GM18499 (cell line): ENCODE results near the gene CEACAM19.
"Not testable (repeated sequence)": the region's sequence is repeated elsewhere in the genome, so short reads cannot be mapped to it uniquely, and the experiment has no call there.

Experiments
- ATAC-seq: cut with Tn5 transposase; IDR thresholded peaks from one replicate; pipeline ENCODE4 v1.9.1; 2021; ENCODE audit warnings: moderate number of reproducible peaks; ENCODE audit not compliant: insufficient read depth, unreplicated experiment

Gene CEACAM19

DNA sequence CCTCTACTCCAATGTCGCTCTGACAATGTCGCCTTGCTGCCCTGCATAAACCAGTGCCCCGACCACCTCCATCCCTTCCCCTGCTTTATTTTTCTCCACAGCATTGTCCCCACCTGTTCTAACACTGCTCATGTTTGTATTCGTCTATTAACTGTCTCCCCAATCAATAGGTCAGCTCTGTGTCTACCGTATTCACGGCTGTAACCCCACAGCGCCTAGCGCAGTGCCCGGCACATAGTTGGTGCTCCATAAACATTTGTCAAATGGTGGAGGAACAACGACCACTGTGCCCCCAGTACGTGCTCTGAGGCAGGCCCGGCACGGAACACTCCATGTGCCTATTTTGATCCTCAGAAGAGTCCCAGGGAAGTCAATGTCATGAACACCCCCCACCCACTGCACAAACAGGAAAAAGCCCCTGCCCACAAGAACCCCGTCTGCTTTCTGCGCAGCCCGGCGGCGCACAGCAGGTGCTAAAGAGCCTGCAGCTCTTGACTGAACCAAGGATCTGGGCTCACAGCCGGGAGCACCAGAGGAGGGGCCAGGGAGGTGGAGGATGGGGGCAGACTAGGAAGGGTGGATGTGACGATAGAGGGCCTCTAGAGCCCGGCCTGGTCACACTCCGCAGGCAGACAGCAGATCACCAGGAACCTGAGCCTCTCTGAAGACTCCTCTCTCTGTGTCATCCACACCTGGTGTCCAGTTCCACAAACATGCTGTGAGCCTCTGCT, 25.8 kb downstream of the CEACAM19 start:
- ATAC-seq: no peak

DNA sequence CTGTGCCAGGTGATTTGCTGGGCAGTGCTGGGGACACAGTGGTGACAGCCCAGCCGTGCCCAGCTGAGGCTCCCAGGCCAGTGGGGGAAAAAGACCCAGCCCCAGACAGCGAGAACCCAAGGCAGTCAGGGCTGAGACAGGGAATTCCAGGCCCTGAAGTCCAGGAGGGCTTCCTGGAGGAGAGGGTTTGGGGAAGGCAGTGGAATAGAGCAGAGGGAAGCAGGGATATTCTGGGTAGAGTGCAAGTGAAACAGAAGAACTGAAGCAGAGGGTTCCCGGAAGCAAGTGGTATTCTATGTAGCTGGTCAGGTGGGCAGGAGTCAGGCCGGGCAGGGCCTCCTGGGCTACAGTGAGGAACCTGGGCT, 26.4 kb downstream of the CEACAM19 start:
- no peak for ATAC-seq

GRCh38 chr19:44698492-44699201, 27.4 kb downstream of the CEACAM19 start, which contains the start of gene CEACAM16:
CEACAM16 (plus strand) TSS chr19:44699151; CDS start chr19:44701457, 2,306 bp downstream.
- no peak for ATAC-seq

DNA sequence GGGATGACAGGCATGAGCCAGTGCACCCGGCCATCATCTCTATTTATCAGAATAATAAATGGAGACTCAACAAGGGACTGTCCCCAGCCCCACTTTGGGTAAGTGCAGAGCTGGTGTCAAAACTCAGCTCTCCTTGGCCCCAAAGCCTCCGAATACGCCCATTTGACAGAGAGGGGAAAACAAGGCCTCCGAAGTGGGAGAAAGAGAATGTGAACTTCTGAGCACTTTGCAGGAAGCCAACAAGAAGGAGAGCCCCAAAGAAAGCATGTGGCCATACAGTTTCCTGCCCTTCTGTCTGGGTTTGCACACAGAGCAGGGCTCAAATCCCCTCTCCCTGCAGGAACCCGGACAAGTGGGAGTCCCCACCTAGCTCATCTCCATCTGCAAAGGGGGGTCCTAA, 29.3 kb downstream of the CEACAM19 start:
- no peak for ATAC-seq

DNA sequence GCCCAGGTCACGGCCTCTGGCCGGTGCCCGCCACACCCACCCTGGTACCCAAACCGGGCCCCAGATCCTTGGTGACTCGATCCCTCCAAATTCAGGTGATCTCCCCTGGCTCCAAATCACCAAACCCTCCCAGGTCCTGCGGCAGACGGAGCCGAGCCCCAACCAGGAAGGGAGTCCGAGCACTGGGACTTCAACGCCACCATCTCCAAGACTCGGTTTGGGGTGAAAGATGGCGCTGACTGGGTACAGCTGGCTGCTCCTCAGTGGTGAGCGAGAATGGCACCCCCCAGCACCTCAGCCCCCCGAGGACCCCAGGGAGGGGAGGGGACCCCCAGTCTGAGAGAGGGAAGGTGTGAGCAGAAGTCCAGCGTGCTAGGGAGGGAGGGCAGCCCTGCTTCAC, 29.9 kb downstream of the CEACAM19 start:
- ATAC-seq: no peak

GRCh38 chr19:44702551-44703176, 31.4 kb downstream of the CEACAM19 start:
- no peak for ATAC-seq

GRCh38 chr19:44703336-44704078, 32.2 kb downstream of the CEACAM19 start:
- no peak for ATAC-seq

DNA sequence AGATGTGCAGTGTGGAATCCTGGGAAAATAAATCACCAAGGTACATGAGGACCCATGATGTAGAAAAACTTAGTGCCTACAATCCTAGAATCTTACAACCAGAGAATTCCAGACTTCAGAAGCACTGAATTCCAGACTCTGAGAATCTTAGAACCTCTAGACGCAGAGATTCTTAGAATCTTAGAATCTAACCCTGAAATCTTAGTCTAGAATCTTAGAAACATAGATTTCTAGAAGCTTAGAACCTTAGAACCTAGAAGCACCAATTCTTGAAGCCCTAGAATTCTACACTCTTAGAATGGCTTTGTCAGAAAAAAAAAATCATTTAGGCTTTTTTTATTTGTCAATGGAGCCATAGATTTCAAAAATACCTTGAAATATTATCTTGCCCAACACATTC, 33.7 kb downstream of the CEACAM19 start:
- ATAC-seq: no peak

GRCh38 chr19:44705502-44706010, 34.3 kb downstream of the CEACAM19 start:
- no peak for ATAC-seq

GRCh38 chr19:44706506-44707236, 35.4 kb downstream of the CEACAM19 start:
- ATAC-seq: no peak

- no peak for ATAC-seq
These were observed 36.5 kb downstream of the CEACAM19 start for GRCh38 chr19:44707794-44708193.

DNA sequence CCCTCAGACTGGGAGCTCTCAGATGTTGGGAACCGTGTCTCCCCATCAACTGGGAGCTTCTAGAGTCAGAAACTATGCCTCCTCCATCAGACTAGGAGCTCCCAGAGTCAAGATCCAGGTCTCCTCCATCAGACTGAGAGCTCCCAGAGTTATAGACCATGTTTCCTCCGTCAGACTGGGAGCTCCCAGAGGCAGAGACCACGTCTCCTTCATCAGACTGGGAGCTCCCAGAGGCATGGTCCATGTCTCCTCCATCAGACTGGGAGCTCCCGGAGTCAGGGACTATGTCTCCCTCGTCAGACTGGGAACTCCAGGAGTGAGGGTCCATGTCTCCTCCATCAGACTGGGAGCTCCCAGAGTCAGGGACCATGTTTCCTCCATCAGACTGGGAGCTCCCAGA, 37.7 kb downstream of the CEACAM19 start:
- ATAC-seq: no peak

DNA sequence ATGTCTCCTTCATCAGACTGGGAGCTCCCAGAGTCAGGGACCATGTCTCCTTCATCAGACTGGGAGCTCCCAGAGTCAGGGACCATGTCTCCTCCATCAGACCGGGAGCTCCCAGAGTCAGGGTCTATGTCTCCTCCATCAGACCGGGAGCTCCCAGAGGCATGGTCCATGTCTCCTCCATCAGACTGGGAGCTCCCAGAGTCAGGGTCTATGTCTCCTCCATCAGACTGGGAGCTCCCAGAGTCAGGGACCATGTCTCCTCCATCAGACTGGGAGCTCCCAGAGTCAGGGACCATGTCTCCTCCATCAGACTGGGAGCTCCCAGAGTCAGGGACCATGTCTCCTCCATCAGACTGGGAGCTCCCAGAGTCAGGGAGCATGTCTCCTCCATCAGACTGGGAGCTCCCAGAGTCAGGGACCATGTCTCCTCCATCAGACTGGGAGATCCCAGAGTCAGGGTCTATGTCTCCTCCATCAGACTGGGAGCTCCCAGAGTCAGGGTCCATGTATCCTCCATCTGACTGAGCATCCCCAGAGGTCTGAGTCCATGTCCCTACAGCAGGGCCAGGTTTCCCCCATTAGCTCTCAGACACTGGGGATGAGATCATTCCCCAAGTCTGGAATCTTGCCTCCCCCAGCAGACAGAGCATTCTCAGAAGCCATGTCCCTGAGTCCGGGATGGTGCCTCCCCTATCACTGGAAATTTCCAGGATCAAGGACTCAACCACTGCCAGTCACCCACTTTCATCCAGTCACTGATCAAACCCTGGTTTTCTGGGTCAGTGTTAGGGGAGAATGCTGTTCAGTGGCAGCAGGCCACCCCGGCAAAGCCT, 38.4 kb downstream of the CEACAM19 start:
- not testable (repeated sequence) for ATAC-seq

DNA sequence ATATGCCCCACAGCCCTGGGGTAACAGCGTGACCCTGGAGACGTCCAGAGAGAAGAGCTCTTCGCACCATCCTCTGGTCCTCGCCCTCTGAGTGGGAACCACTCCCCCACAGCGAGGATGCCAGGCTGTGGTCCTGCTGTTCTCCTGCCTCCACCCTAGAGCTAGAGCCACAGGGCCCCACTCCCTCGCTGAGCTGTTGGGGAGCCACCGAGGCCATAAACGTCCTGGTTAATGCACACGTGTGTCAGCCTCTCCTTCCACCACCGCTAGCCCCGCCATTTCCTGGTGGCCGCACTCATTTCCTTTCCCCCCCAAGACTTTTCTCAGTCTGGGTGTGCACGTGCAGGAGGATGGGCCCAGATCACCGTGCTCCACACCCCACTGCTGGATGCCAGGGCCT, 39.2 kb downstream of the CEACAM19 start:
- ATAC-seq: no peak

GRCh38 chr19:44712864-44713515, 41.7 kb downstream of the CEACAM19 start:
- ATAC-seq: no peak

- ATAC-seq: no peak
These were observed 43.4 kb downstream of the CEACAM19 start for GRCh38 chr19:44714597-44715169.

- ATAC-seq: no peak
These were observed 46.3 kb downstream of the CEACAM19 start for GRCh38 chr19:44717603-44718002.
